ENCODE data around the gene CNTN5. TPM values are rescaled to one million over a fixed set of nuclear protein-coding genes. Genes with fewer than 3 reads are reported as not detected.

Gene CNTN5
- total and polyA plus RNA-seq, 10 of the 15 experiments (the other 5 are each of a cell fraction or from before 2014, with no cell fraction given) = 0.01 TPM; not detected in 9

DNA sequence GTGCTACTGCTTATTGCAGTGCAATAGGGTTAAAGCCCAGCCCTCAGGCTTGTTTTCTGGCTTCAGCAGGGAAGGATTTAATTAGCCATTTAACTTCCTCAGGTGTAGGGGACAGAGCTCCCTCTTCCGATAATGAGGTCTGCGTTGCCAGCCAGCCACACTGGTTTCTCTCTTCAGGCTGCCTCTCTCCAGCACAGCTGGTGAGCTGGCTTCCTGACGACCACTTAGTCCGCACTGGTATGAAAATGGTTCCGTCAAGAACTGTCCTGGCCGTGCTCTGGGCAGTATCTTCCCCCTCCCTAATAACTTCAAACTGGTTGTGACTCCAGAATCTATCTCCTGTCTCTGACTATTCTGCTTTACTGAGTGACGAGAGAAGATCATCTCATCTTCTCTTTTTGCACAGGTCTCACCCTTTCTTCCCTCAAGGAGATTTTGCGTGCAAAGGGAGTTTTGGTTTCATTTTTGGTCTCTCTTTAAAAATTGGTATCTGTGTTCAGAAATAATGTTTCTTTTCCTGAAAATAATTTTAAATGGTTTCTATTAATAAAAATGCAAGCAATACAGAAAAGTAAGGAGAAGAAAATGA, 49.2 kb downstream of the CNTN5 start:
- DNase-seq (ENCODE audit: low read depth, low spot score) (peak; percentile 4), FAIRE-seq (no peak), ATAC-seq (peak; percentile 83)
- BruUV-seq (replicated peaks) = no TSS peak
- Histone ChIP-seq H3K27ac (ENCODE audit: control insufficient read depth, insufficient read depth) (no peak overlapping the region), H3K9me3 (replicated peaks; ENCODE audit: control insufficient read depth, insufficient read depth, low read length) (no peaks in the 10 kb centered on the region), H3K9ac (ENCODE audit: control insufficient read depth, insufficient read depth, low read length) (no peak overlapping the region), H2AFZ (ENCODE audit: control insufficient read depth, low read depth, low read length) (peak overlapping the region; percentile 85), H3K4me2 (ENCODE audit: control insufficient read depth, insufficient read depth) (peak overlapping the region; percentile 85), H4K20me1 (ENCODE audit: control insufficient read depth, insufficient read depth) (no peaks in the 10 kb centered on the region), H3K4me1 (ENCODE audit: control insufficient read depth, insufficient read depth, low read length) (no peaks in the 10 kb centered on the region), H3K4me3 (peak overlapping the region; percentile 47), H3K79me2 (ENCODE audit: control insufficient read depth, insufficient read depth, low read length) (no peaks in the 10 kb centered on the region), H3K36me3 (ENCODE audit: control insufficient read depth in 2 of 2, insufficient read depth in 2 of 2, low read length in 1 of 2) (no peaks in the 10 kb centered on the region), H3K27me3 (replicated peaks in 1 of 2; ENCODE audit: control insufficient read depth in 2 of 2, insufficient read depth in 2 of 2, low read length in 1 of 2) (no peaks in the 10 kb centered on the region)
- POLR2A ChIA-PET = no interaction called here
- RAD21 ChIA-PET (ENCODE audit: unreplicated experiment) = no interaction called here
- in situ Hi-C loops (cut with MboI) = no loop called here
- SMC1A ChIA-PET (ENCODE audit: uncharacterized antibody, unreplicated experiment) = no interaction called here
- CTCF ChIA-PET = interaction anchor here (0.9 kb wide), 1 partner anchor 554 kb away, joined by 3 read pairs; no protein-coding TSS in a partner anchor
- WGBS (ENCODE audit: insufficient coverage, insufficient replicate concordance, low lambda C conversion rate, missing lambda C conversion rate) = 1% methylated on average over 8 of the region's 8 CpGs
- intact Hi-C loops (cut with micrococcal nuclease; ENCODE audit: unreplicated experiment) = no loop called here
- TF ChIP-seq EED (IDR thresholded peaks at IDR 0.05; ENCODE audit: low read depth) = no peak
- TF ChIP-seq, protein P1, sequence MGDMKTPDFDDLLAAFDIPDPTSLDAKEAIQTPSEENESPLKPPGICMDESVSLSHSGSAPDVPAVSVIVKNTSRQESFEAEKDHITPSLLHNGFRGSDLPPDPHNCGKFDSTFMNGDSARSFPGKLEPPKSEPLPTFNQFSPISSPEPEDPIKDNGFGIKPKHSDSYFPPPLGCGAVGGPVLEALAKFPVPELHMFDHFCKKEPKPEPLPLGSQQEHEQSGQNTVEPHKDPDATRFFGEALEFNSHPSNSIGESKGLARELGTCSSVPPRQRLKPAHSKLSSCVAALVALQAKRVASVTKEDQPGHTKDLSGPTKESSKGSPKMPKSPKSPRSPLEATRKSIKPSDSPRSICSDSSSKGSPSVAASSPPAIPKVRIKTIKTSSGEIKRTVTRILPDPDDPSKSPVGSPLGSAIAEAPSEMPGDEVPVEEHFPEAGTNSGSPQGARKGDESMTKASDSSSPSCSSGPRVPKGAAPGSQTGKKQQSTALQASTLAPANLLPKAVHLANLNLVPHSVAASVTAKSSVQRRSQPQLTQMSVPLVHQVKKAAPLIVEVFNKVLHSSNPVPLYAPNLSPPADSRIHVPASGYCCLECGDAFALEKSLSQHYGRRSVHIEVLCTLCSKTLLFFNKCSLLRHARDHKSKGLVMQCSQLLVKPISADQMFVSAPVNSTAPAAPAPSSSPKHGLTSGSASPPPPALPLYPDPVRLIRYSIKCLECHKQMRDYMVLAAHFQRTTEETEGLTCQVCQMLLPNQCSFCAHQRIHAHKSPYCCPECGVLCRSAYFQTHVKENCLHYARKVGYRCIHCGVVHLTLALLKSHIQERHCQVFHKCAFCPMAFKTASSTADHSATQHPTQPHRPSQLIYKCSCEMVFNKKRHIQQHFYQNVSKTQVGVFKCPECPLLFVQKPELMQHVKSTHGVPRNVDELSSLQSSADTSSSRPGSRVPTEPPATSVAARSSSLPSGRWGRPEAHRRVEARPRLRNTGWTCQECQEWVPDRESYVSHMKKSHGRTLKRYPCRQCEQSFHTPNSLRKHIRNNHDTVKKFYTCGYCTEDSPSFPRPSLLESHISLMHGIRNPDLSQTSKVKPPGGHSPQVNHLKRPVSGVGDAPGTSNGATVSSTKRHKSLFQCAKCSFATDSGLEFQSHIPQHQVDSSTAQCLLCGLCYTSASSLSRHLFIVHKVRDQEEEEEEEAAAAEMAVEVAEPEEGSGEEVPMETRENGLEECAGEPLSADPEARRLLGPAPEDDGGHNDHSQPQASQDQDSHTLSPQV (IDR thresholded peaks at IDR 0.05) = no peak
- no peak for TF ChIP-seq CHD1 (IDR thresholded peaks at IDR 0.05; ENCODE audit: low read depth, low read length)
- TF ChIP-seq GATAD2B (conservative IDR thresholded peaks at IDR 0.05; ENCODE audit: low read depth) = no peak
- TF ChIP-seq IKZF2 (IDR thresholded peaks at IDR 0.05) = no peak
- TF ChIP-seq, protein P2, sequence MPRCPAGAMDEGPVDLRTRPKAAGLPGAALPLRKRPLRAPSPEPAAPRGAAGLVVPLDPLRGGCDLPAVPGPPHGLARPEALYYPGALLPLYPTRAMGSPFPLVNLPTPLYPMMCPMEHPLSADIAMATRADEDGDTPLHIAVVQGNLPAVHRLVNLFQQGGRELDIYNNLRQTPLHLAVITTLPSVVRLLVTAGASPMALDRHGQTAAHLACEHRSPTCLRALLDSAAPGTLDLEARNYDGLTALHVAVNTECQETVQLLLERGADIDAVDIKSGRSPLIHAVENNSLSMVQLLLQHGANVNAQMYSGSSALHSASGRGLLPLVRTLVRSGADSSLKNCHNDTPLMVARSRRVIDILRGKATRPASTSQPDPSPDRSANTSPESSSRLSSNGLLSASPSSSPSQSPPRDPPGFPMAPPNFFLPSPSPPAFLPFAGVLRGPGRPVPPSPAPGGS (IDR thresholded peaks at IDR 0.05; ENCODE audit: borderline replicate concordance, insufficient read depth, low read depth, low read length, poor library complexity, severe bottlenecking) = no peak
- TF ChIP-seq NRF1 (conservative IDR thresholded peaks at IDR 0.05; ENCODE audit: low read depth, low read length) = no peak
- TF ChIP-seq, protein P3, sequence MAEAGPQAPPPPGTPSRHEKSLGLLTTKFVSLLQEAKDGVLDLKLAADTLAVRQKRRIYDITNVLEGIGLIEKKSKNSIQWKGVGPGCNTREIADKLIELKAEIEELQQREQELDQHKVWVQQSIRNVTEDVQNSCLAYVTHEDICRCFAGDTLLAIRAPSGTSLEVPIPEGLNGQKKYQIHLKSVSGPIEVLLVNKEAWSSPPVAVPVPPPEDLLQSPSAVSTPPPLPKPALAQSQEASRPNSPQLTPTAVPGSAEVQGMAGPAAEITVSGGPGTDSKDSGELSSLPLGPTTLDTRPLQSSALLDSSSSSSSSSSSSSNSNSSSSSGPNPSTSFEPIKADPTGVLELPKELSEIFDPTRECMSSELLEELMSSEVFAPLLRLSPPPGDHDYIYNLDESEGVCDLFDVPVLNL (IDR thresholded peaks at IDR 0.05; ENCODE audit: low read depth, low read length) = no peak
